ENCODE measurements around the gene MPO. TPM values are rescaled to one million over a fixed set of nuclear protein-coding genes. Genes with fewer than 3 reads are reported as not detected.

MPO gene
- total RNA-seq, 1 experiment from 2014 or later, result 0.19 TPM

- no TSS peak for BruUV-seq (replicated peaks)
- peaks cover 18% of the 10 kb centered on the region for H3K27me3 Mint-ChIP-seq (ENCODE audit: insufficient read depth, unreplicated experiment)
- CTCF ChIA-PET, result no interaction called here
- no peak for DNase-seq (ENCODE audit: unreplicated experiment)
- H3K4me3 Mint-ChIP-seq (ENCODE audit: unreplicated experiment), result no peak overlapping the region
- H3K9me3 Mint-ChIP-seq (ENCODE audit: unreplicated experiment), result no peaks in the 10 kb centered on the region
- no peaks in the 10 kb centered on the region for H3K4me1 Mint-ChIP-seq (ENCODE audit: insufficient read depth, unreplicated experiment)
- H3K36me3 Mint-ChIP-seq (ENCODE audit: insufficient read depth, unreplicated experiment), result no peaks in the 10 kb centered on the region
- POLR2A ChIA-PET, result no interaction called here
- TF ChIP-seq CTCF (IDR thresholded peaks at IDR 0.05; ENCODE audit: unreplicated experiment), result no peak
- intact Hi-C loops (cut with micrococcal nuclease), result no loop called here
- no peak overlapping the region for H3K27ac Mint-ChIP-seq (ENCODE audit: low read depth, unreplicated experiment)
These were observed 10.1 kb downstream of the MPO start for GRCh38 chr17:58270476-58271215.

GRCh38 chr17:58269557-58270291 lies 11.0 kb downstream of the MPO start:
- Mint-ChIP-seq H3K27me3 (ENCODE audit: insufficient read depth, unreplicated experiment) (peaks cover 28% of the 10 kb centered on the region), H3K4me3 (ENCODE audit: unreplicated experiment) (no peak overlapping the region), H3K36me3 (ENCODE audit: insufficient read depth, unreplicated experiment) (no peaks in the 10 kb centered on the region), H3K9me3 (ENCODE audit: unreplicated experiment) (no peaks in the 10 kb centered on the region), H3K4me1 (ENCODE audit: insufficient read depth, unreplicated experiment) (no peaks in the 10 kb centered on the region), H3K27ac (ENCODE audit: low read depth, unreplicated experiment) (no peak overlapping the region)
- POLR2A ChIA-PET, result no interaction called here
- BruUV-seq (replicated peaks), result no TSS peak
- CTCF ChIA-PET, result no interaction called here
- TF ChIP-seq CTCF (IDR thresholded peaks at IDR 0.05; ENCODE audit: unreplicated experiment), result no peak
- intact Hi-C loops (cut with micrococcal nuclease), result no loop called here
- no peak for DNase-seq (ENCODE audit: unreplicated experiment)

GRCh38 chr17:58268774-58269556 lies 11.8 kb downstream of the MPO start:
- H3K4me3 Mint-ChIP-seq (ENCODE audit: unreplicated experiment), result no peak overlapping the region
- no peak overlapping the region for H3K27ac Mint-ChIP-seq (ENCODE audit: low read depth, unreplicated experiment)
- no peak for DNase-seq (ENCODE audit: unreplicated experiment)
- no peaks in the 10 kb centered on the region for H3K9me3 Mint-ChIP-seq (ENCODE audit: unreplicated experiment)
- POLR2A ChIA-PET, result no interaction called here
- CTCF ChIA-PET, result no interaction called here
- H3K4me1 Mint-ChIP-seq (ENCODE audit: insufficient read depth, unreplicated experiment), result no peaks in the 10 kb centered on the region
- H3K27me3 Mint-ChIP-seq (ENCODE audit: insufficient read depth, unreplicated experiment), result peaks cover 35% of the 10 kb centered on the region
- no TSS peak for BruUV-seq (replicated peaks)
- no peaks in the 10 kb centered on the region for H3K36me3 Mint-ChIP-seq (ENCODE audit: insufficient read depth, unreplicated experiment)
- no peak for TF ChIP-seq CTCF (IDR thresholded peaks at IDR 0.05; ENCODE audit: unreplicated experiment)
- intact Hi-C loops (cut with micrococcal nuclease), result no loop called here

GRCh38 chr17:58268326-58268725 lies 12.4 kb downstream of the MPO start:
- H3K4me1 Mint-ChIP-seq (ENCODE audit: insufficient read depth, unreplicated experiment), result no peaks in the 10 kb centered on the region
- H3K36me3 Mint-ChIP-seq (ENCODE audit: insufficient read depth, unreplicated experiment), result no peaks in the 10 kb centered on the region
- peaks cover 41% of the 10 kb centered on the region for H3K27me3 Mint-ChIP-seq (ENCODE audit: insufficient read depth, unreplicated experiment)
- CTCF ChIA-PET, result no interaction called here
- intact Hi-C loops (cut with micrococcal nuclease), result no loop called here
- TF ChIP-seq CTCF (IDR thresholded peaks at IDR 0.05; ENCODE audit: unreplicated experiment), result no peak
- BruUV-seq (replicated peaks), result no TSS peak
- H3K4me3 Mint-ChIP-seq (ENCODE audit: unreplicated experiment), result no peak overlapping the region
- no peak overlapping the region for H3K27ac Mint-ChIP-seq (ENCODE audit: low read depth, unreplicated experiment)
- no peaks in the 10 kb centered on the region for H3K9me3 Mint-ChIP-seq (ENCODE audit: unreplicated experiment)
- POLR2A ChIA-PET, result no interaction called here
- DNase-seq (ENCODE audit: unreplicated experiment), result no peak

Measured in MCF 10A (cell line).